ENCODE measurements around the gene VSTM1.

Gene VSTM1

DNA sequence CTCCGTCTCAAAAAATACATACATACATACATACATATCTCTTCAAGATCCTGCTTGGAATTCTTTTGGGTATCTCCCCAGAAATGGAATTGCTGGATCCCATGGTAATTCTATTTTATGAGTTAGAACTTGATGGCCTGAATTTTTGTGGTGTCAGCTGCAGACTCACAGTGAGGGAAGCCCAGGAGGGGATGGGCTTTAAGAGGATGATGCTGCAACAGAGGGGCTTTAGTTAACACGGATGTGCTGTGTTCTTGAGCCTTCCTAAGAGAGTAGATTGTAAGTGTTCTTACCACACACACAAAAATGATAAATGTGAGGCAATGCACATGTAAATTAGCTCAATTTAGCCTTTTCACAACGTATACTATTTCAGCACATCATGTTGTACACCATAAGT is 40.5 kb downstream of the VSTM1 start:
- Histone ChIP-seq H3K36me3 (ENCODE audit: control insufficient read depth, insufficient read depth, low read length) (no peaks in the 10 kb centered on the region), H3K9ac (ENCODE audit: low read length) (no peak overlapping the region), H3K27me3 (ENCODE audit: control insufficient read depth, insufficient read depth, low read length) (no peaks in the 10 kb centered on the region), H3K4me1 (ENCODE audit: control insufficient read depth, insufficient read depth, low read length) (peaks cover 20% of the 10 kb centered on the region), H3K4me3 (ENCODE audit: low read length) (no peak overlapping the region), H3K9me3 (ENCODE audit: control insufficient read depth, low read length) (no peaks in the 10 kb centered on the region)

DNA sequence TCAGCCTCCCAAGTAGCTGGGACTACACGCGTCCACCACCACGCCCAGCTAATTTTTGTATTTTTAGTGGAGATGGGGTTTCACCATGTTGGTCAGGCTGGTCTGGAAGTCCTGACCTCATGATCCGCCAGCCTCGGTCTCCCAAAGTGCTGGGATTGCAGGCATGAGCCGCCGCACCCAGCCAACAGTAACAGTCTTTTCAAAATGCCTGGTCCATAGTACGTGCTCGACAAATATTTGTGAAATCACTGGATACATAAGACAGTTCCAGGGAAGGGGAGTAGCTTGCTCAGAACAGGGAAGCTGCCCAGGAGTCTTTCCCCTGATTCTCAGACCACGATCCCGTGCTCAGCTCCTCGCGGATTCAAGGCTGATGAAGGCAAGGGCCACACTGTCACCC is 41.8 kb downstream of the VSTM1 start:
- Histone ChIP-seq H3K27me3 (ENCODE audit: control insufficient read depth, insufficient read depth, low read length) (no peaks in the 10 kb centered on the region), H3K4me1 (ENCODE audit: control insufficient read depth, insufficient read depth, low read length) (peaks cover 20% of the 10 kb centered on the region), H3K36me3 (ENCODE audit: control insufficient read depth, insufficient read depth, low read length) (no peaks in the 10 kb centered on the region)

DNA sequence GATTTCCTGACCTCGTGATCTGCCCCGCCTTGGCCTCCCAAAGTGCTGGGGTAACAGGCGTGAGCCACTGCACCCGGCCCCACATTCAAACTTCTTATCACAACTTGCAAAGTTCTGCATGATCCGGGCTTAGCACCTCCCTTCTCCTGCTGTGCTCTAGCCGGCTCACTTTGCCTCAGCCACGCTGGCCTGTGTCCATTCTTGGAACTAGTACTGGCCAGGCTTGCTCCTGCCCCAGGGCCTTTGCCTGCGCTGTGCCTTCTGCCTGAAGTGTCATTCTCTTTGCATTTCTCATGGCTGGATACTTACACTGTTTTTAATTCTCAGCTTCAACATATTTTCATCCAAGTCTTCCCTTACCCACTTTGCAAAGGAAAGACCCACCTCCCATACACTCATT is 42.3 kb downstream of the VSTM1 start:
- no peaks in the 10 kb centered on the region for H3K27me3 ChIP-seq (ENCODE audit: control insufficient read depth, insufficient read depth, low read length)

More for the DNA sequence above, 41.8 kb downstream of the VSTM1 start:
- Histone ChIP-seq H3K4me3 (ENCODE audit: low read length) (no peak overlapping the region), H3K9me3 (ENCODE audit: control insufficient read depth, low read length) (no peaks in the 10 kb centered on the region), H3K9ac (ENCODE audit: low read length) (no peak overlapping the region)

DNA sequence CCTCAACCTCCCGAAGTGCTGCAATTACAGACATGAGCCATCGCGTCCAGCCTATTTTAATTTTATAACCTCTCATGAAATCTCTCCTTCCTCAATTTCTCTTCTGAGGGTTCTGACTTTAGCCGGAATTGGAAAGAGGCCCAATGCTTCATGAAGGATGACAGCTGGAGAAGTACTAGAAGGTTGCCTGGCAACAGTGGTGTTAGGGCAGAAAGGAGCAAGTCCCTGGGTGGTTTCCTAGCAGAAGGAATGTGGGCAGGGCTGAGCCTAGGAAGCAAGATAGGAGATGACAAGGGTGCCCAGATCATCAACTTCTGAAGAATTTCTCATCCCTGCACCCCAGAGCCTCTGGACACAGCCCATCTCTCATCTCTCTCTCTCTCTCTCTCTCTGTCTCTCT is 46.4 kb downstream of the VSTM1 start:
- Histone ChIP-seq H3K9ac (ENCODE audit: low read length) (no peak overlapping the region), H3K4me3 (ENCODE audit: low read length) (no peak overlapping the region), H3K27me3 (ENCODE audit: control insufficient read depth, insufficient read depth, low read length) (no peaks in the 10 kb centered on the region), H3K4me1 (ENCODE audit: control insufficient read depth, insufficient read depth, low read length) (peaks cover 12% of the 10 kb centered on the region), H3K36me3 (ENCODE audit: control insufficient read depth, insufficient read depth, low read length) (no peaks in the 10 kb centered on the region), H3K9me3 (ENCODE audit: control insufficient read depth, low read length) (no peaks in the 10 kb centered on the region)

More for the DNA sequence above, 42.3 kb downstream of the VSTM1 start:
- H3K4me1 ChIP-seq (ENCODE audit: control insufficient read depth, insufficient read depth, low read length) = peaks cover 20% of the 10 kb centered on the region
- no peak overlapping the region for H3K9ac ChIP-seq (ENCODE audit: low read length)
- H3K4me3 ChIP-seq (ENCODE audit: low read length) = no peak overlapping the region
- H3K36me3 ChIP-seq (ENCODE audit: control insufficient read depth, insufficient read depth, low read length) = no peaks in the 10 kb centered on the region
- H3K9me3 ChIP-seq (ENCODE audit: control insufficient read depth, low read length) = no peaks in the 10 kb centered on the region

DNA sequence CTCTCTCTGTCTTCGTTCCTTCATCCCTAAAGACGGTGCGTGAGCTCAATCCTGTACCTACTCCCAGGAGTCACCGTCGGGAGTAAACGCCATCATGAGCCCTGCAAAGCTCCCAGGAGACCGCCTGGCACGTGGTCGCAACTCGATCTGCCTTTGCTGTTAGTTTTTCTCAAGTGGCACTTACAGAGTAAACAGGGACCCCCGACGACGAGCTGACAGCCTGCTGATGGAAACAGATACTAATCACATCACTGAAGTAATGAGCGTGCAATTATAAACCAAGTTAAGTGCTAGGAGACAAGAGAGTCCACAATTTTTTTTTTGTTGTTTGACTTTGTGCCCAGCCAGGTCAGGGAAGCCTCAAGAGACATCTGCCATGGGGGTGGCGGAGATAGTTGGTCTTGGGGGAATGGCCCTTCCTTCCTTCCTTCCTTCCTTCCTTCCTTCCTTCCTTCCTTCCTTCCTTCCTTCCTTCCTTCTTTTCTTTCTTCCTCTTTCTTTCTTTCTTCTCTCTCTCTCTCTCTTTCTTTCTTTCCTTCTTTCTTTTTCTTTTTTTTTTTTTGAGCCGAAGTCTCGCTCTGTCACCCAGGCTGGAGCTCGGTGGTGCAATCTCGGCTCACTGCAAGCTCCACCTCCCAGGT is 48.7 kb downstream of the VSTM1 start:
- Histone ChIP-seq H3K27me3 (ENCODE audit: control insufficient read depth, insufficient read depth, low read length) (no peaks in the 10 kb centered on the region), H3K9me3 (ENCODE audit: control insufficient read depth, low read length) (no peaks in the 10 kb centered on the region), H3K4me3 (ENCODE audit: low read length) (no peak overlapping the region), H3K9ac (ENCODE audit: low read length) (no peak overlapping the region), H3K36me3 (ENCODE audit: control insufficient read depth, insufficient read depth, low read length) (no peaks in the 10 kb centered on the region), H3K4me1 (ENCODE audit: control insufficient read depth, insufficient read depth, low read length) (peaks cover 12% of the 10 kb centered on the region)

DNA sequence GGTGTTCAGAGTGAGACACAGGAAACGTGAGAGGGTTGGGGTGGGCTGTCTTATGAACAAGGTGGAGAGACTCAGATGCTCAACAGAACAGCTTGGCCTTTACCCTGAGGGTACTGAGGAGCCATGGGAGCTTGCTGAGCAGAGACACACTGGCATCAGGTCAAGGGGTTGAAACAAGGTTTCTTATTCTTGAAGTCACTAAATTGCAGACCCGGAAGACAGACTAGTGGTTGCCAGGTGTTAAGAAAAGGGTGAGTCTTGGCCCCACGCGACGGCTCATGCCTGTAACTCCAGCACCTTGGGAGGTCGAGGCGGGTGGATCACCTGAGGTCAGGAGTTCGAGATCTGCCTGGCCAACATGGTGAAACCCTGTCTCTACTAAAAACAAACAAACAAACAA is 49.8 kb downstream of the VSTM1 start:
- Histone ChIP-seq H3K36me3 (ENCODE audit: control insufficient read depth, insufficient read depth, low read length) (no peaks in the 10 kb centered on the region), H3K9ac (ENCODE audit: low read length) (no peak overlapping the region), H3K9me3 (ENCODE audit: control insufficient read depth, low read length) (no peaks in the 10 kb centered on the region), H3K4me1 (ENCODE audit: control insufficient read depth, insufficient read depth, low read length) (peaks cover 2% of the 10 kb centered on the region), H3K27me3 (ENCODE audit: control insufficient read depth, insufficient read depth, low read length) (no peaks in the 10 kb centered on the region), H3K4me3 (ENCODE audit: low read length) (no peak overlapping the region)

DNA sequence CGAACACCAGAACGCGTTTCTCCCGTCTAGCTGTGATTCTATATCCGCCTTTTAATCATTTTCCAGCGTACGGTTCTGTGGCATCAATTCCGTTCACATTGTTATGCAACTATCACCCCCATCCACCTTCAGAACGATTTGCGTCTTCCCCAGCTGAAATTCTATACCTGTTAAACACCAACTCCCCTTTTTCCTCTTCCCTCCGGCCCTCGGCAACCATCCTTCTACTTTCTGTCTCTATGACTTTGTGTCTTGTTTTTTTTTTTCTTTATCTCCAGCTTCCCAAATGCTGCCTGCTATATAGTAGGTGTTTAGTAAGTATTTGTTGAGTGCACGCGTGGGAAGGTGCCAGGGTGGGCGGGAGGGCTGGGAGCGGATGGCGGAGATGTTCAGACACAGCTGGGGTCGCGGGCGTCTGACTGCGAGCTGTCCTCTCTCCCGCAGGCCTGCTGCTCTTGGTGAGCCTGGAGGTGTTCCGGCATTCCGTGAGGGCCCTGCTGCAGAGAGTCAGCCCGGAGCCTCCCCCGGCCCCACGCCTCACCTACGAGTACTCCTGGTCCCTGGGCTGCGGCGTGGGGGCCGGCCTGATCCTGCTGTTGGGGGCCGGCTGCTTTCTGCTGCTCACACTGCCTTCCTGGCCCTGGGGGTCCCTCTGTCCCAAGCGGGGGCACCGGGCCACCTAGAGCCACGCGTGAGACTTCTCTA is 52.0 kb downstream of the VSTM1 start:
- no peaks in the 10 kb centered on the region for H3K36me3 ChIP-seq (ENCODE audit: control insufficient read depth, insufficient read depth, low read length)
- no peaks in the 10 kb centered on the region for H3K27me3 ChIP-seq (ENCODE audit: control insufficient read depth, insufficient read depth, low read length)
- H3K9ac ChIP-seq (ENCODE audit: low read length) = no peak overlapping the region
- no peaks in the 10 kb centered on the region for H3K9me3 ChIP-seq (ENCODE audit: control insufficient read depth, low read length)
- H3K4me3 ChIP-seq (ENCODE audit: low read length) = no peak overlapping the region
- H3K4me1 ChIP-seq (ENCODE audit: control insufficient read depth, insufficient read depth, low read length) = no peaks in the 10 kb centered on the region

DNA sequence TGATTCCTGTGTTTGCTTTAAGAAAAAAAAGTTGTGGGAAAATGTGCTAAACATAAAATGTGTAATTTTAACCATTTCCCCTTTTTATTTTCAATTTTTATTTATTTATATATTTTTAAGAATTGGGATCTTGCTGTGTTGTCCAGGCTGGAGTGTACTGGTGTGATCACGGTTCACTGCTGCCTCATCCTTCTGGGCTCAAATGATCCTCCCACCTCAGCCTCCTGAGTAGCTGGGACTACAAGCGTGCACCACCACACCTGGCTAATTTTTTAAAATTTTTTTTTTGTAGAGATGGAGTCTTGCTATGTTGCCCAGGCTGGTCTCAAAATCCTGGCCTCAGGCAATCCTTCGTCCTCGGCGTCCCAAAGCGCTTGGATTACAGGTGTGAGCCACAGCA is 53.2 kb downstream of the VSTM1 start:
- no peaks in the 10 kb centered on the region for H3K36me3 ChIP-seq (ENCODE audit: control insufficient read depth, insufficient read depth, low read length)
- H3K4me1 ChIP-seq (ENCODE audit: control insufficient read depth, insufficient read depth, low read length) = no peaks in the 10 kb centered on the region
- no peak overlapping the region for H3K4me3 ChIP-seq (ENCODE audit: low read length)
- H3K9me3 ChIP-seq (ENCODE audit: control insufficient read depth, low read length) = no peaks in the 10 kb centered on the region
- H3K9ac ChIP-seq (ENCODE audit: low read length) = no peak overlapping the region
- H3K27me3 ChIP-seq (ENCODE audit: control insufficient read depth, insufficient read depth, low read length) = no peaks in the 10 kb centered on the region

DNA sequence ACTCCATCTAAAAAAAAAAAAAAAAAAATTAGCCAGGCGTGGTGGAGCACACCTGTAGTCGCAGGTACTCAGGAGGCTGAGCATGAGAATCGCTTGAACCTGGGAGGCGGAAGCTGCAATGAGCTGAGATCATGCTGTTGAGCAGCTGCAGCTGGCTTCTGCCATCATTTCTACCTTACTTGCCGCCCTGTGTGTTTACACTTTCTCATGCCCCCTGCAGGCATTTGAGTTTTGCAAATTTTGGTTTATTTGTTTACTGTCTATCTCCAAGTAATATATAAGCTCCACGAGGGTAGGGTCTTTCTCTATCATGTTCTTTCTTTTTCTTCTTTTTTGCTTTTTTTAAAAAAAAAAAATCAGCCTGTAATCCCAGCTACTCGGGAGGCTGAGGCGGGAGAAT is 54.3 kb downstream of the VSTM1 start:
- Histone ChIP-seq H3K4me3 (ENCODE audit: low read length) (no peak overlapping the region), H3K9ac (ENCODE audit: low read length) (no peak overlapping the region), H3K9me3 (ENCODE audit: control insufficient read depth, low read length) (no peaks in the 10 kb centered on the region), H3K36me3 (ENCODE audit: control insufficient read depth, insufficient read depth, low read length) (no peaks in the 10 kb centered on the region), H3K27me3 (ENCODE audit: control insufficient read depth, insufficient read depth, low read length) (no peaks in the 10 kb centered on the region), H3K4me1 (ENCODE audit: control insufficient read depth, insufficient read depth, low read length) (no peaks in the 10 kb centered on the region)

DNA sequence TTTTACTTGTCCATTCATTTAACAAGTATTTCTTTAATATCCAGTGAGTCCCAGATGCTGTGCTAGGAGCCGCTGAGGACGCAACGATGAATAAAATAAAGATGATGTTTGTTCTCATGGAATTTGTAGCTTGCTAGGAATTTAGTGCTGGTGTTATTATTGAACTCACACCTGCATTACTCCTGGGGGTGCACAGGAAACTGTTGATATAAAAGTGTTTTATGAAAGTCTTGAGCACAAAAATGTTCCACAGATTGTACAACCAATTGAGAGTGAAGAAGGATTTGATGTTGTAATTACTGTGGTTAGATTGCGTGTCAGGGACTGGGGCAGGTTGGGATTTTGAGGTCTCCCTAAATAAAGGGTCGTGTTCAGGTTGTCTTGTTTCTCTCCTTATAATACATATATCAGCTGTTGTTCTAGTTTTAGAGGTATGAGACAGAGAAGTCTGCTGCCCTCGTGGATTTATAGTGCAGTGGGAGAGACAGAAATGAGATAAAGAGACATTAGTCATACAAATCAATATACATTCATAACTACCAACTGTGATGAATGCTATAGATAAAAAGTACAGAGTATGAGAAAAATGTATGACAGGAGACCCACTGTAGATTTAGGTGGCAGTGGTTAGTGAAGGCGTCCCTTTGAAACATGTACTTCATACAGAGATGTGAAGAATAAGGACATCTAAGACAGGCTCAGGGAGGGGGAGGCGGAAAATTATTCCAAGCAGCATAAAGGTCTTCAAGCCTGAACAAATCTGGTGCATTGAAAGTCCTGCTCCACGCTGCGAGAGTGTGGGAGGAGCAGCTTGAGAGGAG is 61.0 kb downstream of the VSTM1 start:
- no peak overlapping the region for H3K4me3 ChIP-seq (ENCODE audit: low read length)
- no peak overlapping the region for H3K9ac ChIP-seq (ENCODE audit: low read length)
- H3K9me3 ChIP-seq (ENCODE audit: control insufficient read depth, low read length) = no peaks in the 10 kb centered on the region
- no peaks in the 10 kb centered on the region for H3K36me3 ChIP-seq (ENCODE audit: control insufficient read depth, insufficient read depth, low read length)
- H3K27me3 ChIP-seq (ENCODE audit: control insufficient read depth, insufficient read depth, low read length) = peaks cover 23% of the 10 kb centered on the region
- no peaks in the 10 kb centered on the region for H3K4me1 ChIP-seq (ENCODE audit: control insufficient read depth, insufficient read depth, low read length)

DNA sequence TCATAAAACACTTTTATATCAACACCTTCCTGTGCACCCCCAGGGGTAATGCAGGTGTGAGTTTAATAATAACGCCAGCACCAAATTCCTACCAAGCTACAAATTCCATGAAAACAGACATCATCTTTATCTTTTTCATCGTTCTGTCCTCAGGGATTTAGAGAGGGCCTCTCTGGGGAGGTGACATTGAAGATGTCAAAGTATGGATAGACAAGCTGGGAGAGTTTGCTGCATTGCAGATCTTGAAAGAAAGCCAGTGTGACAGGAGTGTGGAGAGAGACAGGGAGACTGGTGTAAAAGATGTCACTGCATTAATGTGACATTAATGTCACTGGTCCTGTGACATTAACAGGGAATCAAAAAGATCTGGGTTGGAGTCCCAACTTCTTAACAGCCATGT is 62.2 kb downstream of the VSTM1 start:
- Histone ChIP-seq H3K36me3 (ENCODE audit: control insufficient read depth, insufficient read depth, low read length) (no peaks in the 10 kb centered on the region), H3K27me3 (ENCODE audit: control insufficient read depth, insufficient read depth, low read length) (peaks cover 23% of the 10 kb centered on the region), H3K9ac (ENCODE audit: low read length) (no peak overlapping the region), H3K9me3 (ENCODE audit: control insufficient read depth, low read length) (no peaks in the 10 kb centered on the region), H3K4me1 (ENCODE audit: control insufficient read depth, insufficient read depth, low read length) (no peaks in the 10 kb centered on the region), H3K4me3 (ENCODE audit: low read length) (no peak overlapping the region)

DNA sequence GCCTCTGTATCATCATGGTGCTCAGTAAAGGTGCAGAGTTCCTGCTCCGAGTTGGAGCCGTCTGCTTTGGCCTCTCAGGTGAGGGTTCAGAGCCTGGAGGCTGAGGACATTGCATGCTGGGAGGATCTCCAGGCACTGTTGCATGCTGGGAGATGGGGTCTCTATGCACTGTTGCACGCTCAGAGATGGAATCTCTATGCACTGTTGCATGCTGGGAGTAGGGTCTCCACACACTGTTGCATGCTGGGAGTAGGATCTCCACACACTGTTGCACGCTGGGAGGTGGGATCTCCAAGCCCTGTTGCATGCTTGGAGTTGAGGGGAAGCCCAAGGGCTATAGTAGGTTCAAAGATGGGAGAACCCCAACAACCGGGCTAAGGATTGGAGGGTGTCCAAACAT is 64.0 kb downstream of the VSTM1 start:
- Histone ChIP-seq H3K27me3 (ENCODE audit: control insufficient read depth, insufficient read depth, low read length) (peaks cover 23% of the 10 kb centered on the region), H3K4me3 (ENCODE audit: low read length) (no peak overlapping the region), H3K9me3 (ENCODE audit: control insufficient read depth, low read length) (no peaks in the 10 kb centered on the region)

More for the DNA sequence above, 64.0 kb downstream of the VSTM1 start:
- H3K9ac ChIP-seq (ENCODE audit: low read length) = no peak overlapping the region
- H3K4me1 ChIP-seq (ENCODE audit: control insufficient read depth, insufficient read depth, low read length) = no peaks in the 10 kb centered on the region
- no peaks in the 10 kb centered on the region for H3K36me3 ChIP-seq (ENCODE audit: control insufficient read depth, insufficient read depth, low read length)
